Measurements from ENCODE around the gene MFSD11. TPM values are rescaled to one million over a fixed set of nuclear protein-coding genes. Genes with fewer than 3 reads are reported as not detected.
"Not testable (repeated sequence)": the region's sequence is repeated elsewhere in the genome, so short reads cannot be mapped to it uniquely, and the experiment has no call there.

MFSD11 gene
- total and polyA plus RNA-seq, 2 of the 8 experiments (the other 6 are each of a cell fraction or from before 2014, with no cell fraction given) = 17.7 to 19.8 TPM

- DNase-seq (ENCODE audit: low read depth in 1 of 2, low spot score in 2 of 2); H3K4me2 ChIP-seq (ENCODE audit: insufficient read depth in 1 of 2, low read depth in 2 of 2, low read length in 2 of 2); H4K20me1 ChIP-seq (replicated peaks in 1 of 2; ENCODE audit: control insufficient read depth in 1 of 2, insufficient read depth in 2 of 2, low read length in 2 of 2); CTCF ChIA-PET (ENCODE audit: partially characterized antibody); H2BK12ac ChIP-seq (ENCODE audit: low read depth, low read length); H2BK120ac ChIP-seq (replicated peaks; ENCODE audit: low read depth, low read length); FAIRE-seq; H2BK20ac ChIP-seq (ENCODE audit: low read length); H4K5ac ChIP-seq (ENCODE audit: insufficient read length, low read depth, low read length); H3K4me3 ChIP-seq (ENCODE audit: extremely low read depth in 1 of 4, insufficient read depth in 2 of 4, low read depth in 3 of 4, low read length in 4 of 4); H3K4ac ChIP-seq (replicated peaks; ENCODE audit: insufficient read length, low read depth, low read length); H3K27ac ChIP-seq (ENCODE audit: low read depth, low read length); H3K23me2 ChIP-seq (ENCODE audit: low read depth, low read length); H2BK5ac ChIP-seq (ENCODE audit: low read depth, low read length); H4K8ac ChIP-seq (ENCODE audit: extremely low read depth, insufficient read depth, low read length); H2AFZ ChIP-seq (ENCODE audit: low read length); H3K9ac ChIP-seq (replicated peaks in 1 of 4; ENCODE audit: extremely low read depth in 1 of 4, low read depth in 3 of 4, low read length in 3 of 4); H3K27me3 ChIP-seq (replicated peaks in 1 of 4; ENCODE audit: control insufficient read depth in 3 of 4, extremely low read depth in 1 of 4, insufficient read depth in 3 of 4, low read length in 3 of 4); H3K79me2 ChIP-seq (ENCODE audit: control insufficient read depth in 1 of 2, insufficient read depth in 2 of 2, low read length in 2 of 2); H3K18ac ChIP-seq (ENCODE audit: extremely low read depth, low read length); H3K9me3 ChIP-seq (ENCODE audit: insufficient read depth in 2 of 2, low read depth in 1 of 2, low read length in 1 of 2); H3K4me1 ChIP-seq (replicated peaks in 1 of 4; ENCODE audit: control insufficient read depth in 3 of 4, insufficient read depth in 4 of 4, low read length in 3 of 4); H2BK15ac ChIP-seq (ENCODE audit: low read length); H3K56ac ChIP-seq (replicated peaks; ENCODE audit: insufficient read length, low read depth, low read length); H3K14ac ChIP-seq (ENCODE audit: insufficient read length); H4K91ac ChIP-seq (replicated peaks; ENCODE audit: insufficient read length, low read length); H3K23ac ChIP-seq (ENCODE audit: insufficient read length); H3K79me1 ChIP-seq (ENCODE audit: low read depth, low read length); H2AK5ac ChIP-seq (ENCODE audit: low read depth, low read length): not testable (repeated sequence)
- peaks cover 5 to 25% (median 12%) of the 10 kb centered on the region in 4 experiments; a peak in 7 of 8 replicates for H3K36me3 ChIP-seq (ENCODE audit: control insufficient read depth in 2 of 4, insufficient read depth in 4 of 4, low read length in 3 of 4)
- 95% methylated on average over 6 of the region's 6 CpGs; no CpG with 5 or more reads in 1 of the 2 experiments for WGBS, 2 experiments (ENCODE audit: extremely low coverage in 1 of 2, insufficient coverage in 1 of 2, insufficient read length in 1 of 2, insufficient replicate concordance in 2 of 2, low coverage in 1 of 2, low lambda C conversion rate in 2 of 2, missing lambda C conversion rate in 1 of 2)
- POLR2A ChIA-PET (ENCODE audit: partially characterized antibody) = interaction anchor here (1.4 to 1.6 kb wide), 2 partner anchors 8 to 13 kb away, joined by 3 to 14 read pairs; partner anchors contain the start of genes MFSD11 and SRSF2
Observed at GRCh38 chr17:76745785-76746184, 7.9 kb downstream of the MFSD11 start.
